Activated CD4-positive, alpha-beta memory T cell treated with anti-CD3 and anti-CD28 coated beads for 36 hours (primary cell): ENCODE data around the gene TUBGCP3. TPM values are rescaled to one million over a fixed set of nuclear protein-coding genes. Genes with fewer than 3 reads are reported as not detected.

Experiments used
- total RNA-seq, 2 experiments: library from RNA; stranded (reverse); gene quantifications; one replicate each; pipeline ENCODE4 v1.2.3, GENCODE V29; 2021

The TUBGCP3 gene
- total RNA-seq, 2 experiments from 2014 or later, result 51.7 to 53.7 TPM

Other genes with a start within 250 kb of the TUBGCP3 start
- gene SPACA7, start 211.8 kb downstream of the TUBGCP3 start, total RNA-seq, result not detected
- 10 to 100 TPM; 36.6 to 38.7 TPM for gene ATP11A, start 101.9 kb upstream of the TUBGCP3 start, total RNA-seq